GM21576 (cell line): ENCODE results near the gene ZGPAT.

ENCODE experiments used
- ATAC-seq: cut with Tn5 transposase; IDR thresholded peaks from one replicate; pipeline ENCODE4 v1.9.1; 2021; ENCODE audit warnings: mild to moderate bottlenecking, moderate library complexity; ENCODE audit not compliant: unreplicated experiment

ZGPAT gene

DNA sequence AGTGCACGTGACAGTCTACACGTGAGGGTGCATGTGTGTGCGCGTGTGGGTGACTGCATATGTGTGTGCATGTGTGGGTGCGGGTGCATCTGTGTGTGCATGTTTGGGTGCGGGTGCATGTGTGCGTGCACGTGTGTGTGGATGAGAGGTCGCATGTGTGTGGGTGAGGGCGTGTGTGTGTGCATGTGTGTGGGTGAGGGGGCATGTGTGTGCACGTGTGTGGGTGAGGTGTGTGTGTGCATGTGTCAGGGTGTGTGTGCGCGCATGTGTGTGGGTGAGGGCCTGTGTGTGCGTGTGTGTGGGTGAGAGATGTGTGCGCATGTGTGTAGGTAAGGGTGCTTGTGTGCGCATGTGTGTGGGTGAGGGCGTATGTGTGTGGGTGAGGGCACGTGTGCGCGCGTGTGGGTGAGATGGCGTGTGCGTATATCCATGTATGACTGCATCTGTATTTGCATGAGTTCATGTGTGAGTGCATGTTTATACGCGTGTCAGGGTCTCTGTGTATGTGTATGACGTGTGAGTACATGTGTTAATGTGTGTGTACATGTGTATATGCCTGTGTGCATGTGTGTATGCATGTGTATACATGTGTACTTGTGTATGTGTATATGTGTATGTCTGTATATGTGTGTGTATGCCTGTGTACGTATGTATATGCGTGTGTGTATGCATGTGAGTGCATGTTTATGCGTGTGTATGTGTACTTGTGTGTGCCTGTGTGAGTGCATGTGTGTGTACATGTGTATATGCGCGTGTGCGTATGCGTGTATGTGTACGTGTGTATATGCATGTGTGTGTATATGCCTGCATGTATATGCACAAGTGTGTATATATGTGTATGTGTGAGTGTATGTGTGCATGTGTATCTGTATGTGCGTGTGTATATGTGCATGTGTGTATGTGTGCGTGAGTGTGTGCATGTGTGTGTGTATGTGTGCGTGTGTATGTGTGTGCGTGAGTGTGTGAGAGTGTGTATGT lies 24.6 kb downstream of the ZGPAT start:
- no peak for ATAC-seq

DNA sequence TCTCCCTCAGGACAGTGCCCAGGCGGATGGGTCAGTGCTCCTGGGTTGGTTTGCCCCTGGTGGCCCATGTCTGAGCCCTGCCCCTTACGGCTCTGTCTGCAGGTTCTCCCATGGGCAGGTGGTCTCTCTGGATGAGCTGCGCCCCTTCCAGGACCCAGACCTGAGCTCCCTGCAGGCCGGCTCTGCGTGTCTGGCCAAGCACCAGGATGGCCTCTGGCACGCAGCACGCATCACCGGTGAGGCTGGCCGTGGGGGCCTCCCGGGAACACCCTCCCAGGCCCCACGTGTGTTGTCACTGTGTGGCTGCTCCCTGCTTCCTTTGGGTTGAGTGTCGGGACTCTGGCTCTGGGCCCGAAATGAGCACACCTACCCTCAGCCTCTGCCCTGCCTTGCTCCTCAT lies 25.3 kb downstream of the ZGPAT start:
- ATAC-seq, result no peak

DNA sequence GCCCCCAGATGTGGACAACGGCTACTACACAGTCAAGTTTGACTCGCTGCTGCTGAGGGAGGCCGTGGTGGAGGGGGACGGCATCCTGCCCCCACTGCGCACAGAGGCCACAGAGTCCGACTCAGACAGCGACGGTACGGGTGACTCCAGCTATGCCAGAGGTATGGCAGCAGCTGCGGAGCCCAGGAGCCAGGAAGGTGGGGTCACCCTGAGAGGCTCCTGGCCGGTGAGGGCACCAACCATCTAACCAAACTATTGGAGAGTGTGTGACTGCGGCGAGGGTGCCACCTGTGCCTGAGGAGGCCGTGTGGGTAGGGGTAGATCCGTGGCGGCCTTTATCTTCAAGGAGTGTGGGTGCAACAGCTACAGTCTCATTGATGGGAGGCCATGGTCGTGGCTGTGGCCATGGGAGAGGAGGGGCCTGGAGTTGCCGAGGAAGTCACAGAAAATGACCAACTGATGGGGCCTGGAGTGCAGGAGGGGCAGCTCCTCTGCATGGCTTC lies 25.8 kb downstream of the ZGPAT start:
- ATAC-seq, result no peak

DNA sequence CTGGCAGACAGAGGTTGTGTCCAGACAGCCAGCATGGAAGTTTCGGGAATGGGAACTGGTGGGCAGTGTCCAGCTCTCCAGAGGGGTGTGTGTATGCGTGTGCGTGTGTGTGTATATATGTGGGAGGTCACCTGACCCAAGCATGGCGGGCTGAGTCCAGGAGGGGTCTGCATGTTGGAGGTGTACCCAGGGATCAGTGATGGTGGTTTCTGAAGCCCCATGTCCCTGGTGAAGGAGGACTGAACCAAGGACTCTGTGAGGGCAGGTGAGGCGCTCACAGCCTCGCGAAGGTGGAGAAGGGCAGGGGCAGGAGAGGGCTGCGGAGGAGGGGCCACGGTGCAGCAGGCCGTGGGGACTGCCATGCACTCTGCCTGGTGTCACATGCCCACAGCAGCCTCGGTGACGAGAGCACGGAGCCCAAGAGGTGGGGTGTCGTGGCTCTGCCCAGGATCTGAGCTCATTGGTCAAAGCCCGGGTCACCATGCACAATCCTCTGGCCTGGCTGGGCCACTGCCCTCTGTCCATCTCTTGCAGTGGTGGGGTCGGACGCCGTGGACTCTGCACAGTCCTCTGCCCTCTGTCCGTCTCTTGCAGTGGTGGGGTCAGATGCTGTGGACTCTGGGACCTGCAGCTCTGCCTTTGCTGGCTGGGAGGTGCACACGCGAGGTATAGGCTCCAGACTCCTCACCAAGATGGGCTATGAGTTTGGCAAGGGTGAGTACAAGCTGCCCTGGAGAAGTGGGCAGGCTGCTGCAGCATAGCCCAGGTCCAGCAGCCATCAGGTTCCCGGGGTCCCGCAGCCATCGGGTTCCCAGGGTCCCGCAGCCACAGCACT lies 26.5 kb downstream of the ZGPAT start:
- ATAC-seq, result no peak

DNA sequence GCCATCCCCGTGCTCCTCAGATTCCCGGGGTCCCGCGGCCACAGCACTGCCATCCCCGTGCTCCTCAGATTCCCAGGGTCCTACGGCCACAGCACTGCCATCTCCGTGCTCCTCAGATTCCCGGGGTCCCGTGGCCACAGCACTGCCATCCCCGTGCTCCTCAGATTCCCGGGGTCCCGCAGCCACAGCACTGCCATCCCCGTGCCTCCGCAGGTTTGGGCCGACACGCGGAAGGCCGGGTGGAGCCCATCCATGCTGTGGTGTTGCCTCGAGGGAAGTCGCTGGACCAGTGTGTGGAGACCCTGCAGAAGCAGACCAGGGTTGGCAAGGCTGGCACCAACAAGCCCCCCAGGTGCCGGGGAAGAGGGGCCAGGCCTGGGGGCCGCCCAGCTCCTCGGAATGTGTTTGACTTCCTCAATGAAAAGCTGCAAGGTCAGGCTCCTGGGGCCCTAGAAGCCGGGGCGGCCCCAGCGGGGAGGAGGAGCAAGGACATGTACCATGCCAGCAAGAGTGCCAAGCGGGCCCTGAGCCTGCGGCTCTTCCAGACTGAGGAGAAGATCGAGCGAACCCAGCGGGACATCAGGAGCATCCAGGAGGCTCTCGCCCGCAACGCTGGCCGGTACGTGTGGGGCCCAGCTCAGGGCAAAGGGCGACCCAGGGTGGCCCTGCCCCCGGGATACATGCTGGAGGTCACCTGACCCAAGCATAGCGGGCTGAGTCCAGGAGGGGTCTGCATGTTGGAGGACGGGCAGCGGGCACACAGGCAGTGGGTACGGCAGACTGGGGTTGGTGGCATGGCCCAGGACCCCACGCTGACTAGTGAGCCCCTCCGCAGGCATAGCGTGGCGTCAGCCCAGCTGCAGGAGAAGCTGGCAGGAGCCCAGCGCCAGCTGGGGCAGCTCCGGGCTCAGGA lies 27.4 kb downstream of the ZGPAT start:
- ATAC-seq, result no peak

DNA sequence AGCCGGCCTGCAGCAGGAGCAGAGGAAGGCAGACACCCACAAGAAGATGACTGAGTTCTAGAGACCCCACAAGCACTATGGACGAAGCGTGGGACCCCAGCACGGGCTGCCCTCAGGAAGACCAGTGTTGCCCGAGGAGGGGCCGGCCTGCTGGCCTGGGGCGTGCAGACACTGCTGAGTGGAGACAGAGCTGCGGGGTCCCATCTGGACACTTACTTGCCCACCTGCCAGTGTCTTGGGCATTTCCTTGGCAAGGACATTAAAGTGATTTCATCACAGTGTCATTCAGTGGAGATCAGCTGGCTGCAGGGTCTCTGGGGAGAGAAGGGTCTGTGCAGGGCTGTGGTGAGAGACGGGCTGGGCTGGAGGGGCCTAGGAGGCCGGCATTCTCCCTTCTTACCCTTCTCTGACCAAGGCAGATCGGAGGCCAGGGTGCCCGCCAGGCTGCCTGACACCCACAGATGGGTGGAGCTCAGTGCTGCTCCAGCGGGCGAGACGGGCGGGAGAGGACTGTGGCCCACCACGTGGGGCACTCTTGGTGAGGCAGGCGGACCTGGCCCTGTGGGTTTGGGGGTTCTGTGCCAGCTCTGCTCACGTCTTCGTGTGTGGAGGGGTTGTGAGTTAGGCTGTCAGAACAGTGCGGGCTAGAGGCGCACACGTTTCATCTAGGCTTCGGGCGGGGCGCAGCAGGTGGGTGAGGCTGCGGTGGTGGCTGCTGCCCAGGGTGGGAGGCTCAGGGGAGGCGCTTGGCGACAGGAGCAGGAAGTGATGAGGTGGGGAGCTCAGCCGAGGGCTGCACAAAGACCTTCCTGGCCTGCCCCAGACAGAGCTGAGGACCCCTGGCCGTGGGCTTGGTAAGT lies 28.2 kb downstream of the ZGPAT start, which contains the start of gene LIME1:
TSS of gene LIME1 (plus strand) at position 806 of the 860 bp plus-strand sequence. CDS start 886 bp downstream, outside the sequence.
- no peak for ATAC-seq

DNA sequence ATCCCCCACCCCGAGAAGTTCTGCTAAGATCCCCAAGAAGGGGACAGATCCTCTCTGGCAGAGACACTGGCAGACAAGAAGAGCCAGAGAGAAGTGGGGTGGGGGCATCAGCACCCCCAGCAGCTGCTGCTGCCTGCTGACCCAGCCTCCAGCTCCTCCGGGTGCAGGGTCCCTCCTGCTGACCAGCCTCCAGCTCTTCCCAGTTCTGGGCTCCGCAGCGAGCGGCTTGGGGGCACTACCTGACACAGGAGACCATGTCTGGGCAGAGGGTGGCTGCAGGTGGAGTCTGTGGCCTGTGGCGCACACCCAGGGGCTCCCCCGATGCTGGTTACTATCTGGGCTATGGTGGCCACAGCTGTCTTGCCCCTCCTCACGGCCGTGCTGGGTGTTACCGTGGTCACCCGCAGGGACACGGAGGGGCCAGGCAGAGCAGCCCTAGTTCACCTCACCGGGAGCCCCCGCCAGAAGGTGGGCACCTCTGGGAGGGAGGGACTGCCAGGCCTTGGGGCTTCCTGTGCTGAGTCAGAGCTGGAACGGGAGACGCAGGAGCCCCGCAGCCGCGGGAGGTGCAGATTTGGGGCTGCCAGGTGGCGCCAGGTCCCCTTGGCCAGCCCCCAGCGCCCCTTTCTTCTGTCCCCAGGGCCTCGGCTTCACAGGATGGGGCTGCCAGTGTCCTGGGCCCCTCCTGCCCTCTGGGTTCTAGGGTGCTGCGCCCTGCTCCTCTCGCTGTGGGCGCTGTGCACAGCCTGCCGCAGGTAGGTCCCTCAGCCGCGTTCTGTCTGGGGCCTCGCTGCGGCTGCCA lies 29.3 kb downstream of the ZGPAT start:
- no peak for ATAC-seq

DNA sequence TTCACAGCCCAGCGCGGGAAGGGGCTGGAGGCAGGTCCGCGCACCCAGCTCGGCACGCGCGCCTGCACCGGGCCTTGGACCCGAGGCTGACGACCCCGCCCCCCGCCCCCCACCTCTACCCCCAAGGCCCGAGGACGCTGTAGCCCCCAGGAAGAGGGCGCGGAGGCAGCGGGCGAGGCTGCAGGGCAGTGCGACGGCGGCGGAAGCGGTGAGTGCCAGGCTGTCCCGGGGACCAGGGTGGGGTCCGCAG lies 29.8 kb downstream of the ZGPAT start:
- ATAC-seq, result no peak

DNA sequence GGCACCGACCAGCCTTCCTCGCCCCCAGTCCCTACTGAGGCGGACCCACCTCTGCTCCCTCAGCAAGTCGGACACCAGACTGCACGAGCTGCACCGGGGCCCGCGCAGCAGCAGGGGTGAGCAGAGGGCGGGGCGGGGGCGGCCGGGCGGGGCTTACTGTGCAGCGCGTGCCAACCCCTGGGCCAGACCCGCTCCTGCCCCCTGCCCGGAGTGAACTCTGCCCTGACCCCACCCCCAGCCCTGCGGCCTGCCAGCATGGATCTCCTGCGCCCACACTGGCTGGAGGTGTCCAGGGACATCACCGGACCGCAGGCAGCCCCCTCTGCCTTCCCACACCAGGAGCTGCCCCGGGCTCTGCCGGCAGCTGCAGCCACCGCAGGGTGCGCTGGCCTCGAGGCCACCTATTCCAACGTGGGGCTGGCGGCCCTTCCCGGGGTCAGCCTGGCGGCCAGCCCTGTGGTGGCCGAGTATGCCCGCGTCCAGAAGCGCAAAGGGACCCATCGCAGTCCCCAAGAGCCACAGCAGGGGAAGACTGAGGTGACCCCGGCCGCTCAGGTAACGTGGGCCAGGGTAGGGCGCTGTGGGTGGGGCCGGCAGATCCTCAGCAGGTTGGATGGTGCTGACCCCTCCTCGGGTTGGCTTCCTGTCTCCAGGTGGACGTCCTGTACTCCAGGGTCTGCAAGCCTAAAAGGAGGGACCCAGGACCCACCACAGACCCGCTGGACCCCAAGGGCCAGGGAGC lies 30.3 kb downstream of the ZGPAT start:
- ATAC-seq, result no peak

DNA sequence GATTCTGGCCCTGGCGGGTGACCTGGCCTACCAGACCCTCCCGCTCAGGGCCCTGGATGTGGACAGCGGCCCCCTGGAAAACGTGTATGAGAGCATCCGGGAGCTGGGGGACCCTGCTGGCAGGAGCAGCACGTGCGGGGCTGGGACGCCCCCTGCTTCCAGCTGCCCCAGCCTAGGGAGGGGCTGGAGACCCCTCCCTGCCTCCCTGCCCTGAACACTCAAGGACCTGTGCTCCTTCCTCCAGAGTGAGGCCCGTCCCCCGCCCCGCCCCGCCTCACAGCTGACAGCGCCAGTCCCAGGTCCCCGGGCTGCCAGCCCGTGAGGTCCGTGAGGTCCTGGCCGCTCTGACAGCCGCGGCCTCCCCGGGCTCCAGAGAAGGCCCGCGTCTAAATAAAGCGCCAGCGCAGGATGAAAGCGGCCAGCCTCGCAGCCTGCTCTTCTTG lies 30.9 kb downstream of the ZGPAT start:
- no peak for ATAC-seq

DNA sequence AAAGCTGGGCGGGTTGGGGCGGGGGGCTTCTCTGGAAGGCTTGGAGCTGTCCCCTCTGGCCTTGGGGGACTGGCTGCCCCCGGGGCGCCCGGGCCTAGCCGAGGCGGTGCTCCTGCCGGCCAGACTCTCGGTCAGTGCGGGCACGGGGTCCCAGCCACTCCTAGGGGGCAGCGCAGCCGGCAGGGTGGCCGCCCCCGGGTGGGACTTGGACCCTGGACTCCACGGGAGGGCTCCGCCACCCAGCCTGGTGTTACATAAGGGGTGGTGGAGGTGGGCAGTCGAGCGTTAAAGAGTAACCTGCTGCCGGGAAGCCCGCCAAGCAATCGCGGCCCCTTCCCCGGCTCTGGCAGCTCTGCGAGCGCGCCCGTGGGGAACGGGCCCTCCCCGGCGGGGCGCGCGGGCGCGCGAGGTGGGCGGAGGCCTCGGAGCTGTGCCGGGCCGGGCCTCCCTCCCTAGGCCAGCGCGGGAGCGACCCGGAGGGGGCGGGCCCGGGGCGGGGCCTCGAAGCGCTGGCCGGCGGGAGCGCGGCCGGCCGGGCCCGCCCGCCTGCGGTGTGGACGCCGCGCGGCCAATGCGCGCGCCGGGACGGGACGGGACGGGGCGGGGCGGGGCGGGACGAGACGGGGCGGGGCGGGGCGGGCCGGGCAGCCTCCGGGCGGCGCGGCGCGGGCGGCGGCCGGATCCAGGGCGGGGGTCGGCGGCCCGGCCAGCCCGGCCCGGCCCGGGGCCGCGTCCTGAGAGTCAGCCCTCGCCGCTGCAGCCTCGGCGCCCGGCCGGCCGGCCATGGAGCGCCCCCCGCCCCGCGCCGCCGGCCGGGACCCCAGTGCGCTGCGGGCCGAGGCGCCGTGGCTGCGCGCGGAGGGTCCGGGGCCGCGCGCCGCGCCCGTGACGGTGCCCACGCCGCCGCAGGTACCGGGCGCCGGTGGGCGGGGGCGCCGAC lies 31.6 kb downstream of the ZGPAT start, which contains the start of gene SLC2A4RG:
TSS of gene SLC2A4RG (plus strand) at position 647 of the 940 bp plus-strand sequence. CDS start at position 784, 137 bp downstream.
- no peak for ATAC-seq

DNA sequence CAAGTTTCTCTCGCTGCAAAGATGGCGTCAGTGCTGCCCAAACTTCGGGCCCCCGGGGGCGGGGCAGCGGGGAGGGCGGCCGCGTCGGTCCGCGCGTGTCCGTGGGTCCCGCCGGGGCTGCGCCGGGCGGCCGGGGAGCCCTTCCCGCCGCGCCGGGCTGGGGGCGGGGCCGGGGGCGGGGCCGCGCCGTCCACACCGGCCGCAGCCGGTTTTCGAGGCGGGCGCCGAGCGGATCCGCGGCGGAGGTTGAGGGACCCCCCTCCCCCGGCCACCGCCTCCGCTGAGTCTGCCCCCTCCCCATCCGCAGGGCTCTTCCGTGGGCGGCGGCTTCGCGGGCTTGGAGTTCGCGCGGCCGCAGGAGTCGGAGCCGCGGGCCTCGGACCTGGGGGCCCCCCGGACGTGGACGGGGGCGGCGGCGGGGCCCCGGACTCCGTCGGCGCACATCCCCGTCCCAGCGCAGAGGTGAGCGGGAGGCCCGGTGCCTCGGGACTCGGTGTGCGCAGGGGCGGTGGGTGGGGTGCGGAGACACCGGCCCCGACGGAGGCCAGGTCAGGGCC lies 32.3 kb downstream of the ZGPAT start:
- no peak for ATAC-seq

DNA sequence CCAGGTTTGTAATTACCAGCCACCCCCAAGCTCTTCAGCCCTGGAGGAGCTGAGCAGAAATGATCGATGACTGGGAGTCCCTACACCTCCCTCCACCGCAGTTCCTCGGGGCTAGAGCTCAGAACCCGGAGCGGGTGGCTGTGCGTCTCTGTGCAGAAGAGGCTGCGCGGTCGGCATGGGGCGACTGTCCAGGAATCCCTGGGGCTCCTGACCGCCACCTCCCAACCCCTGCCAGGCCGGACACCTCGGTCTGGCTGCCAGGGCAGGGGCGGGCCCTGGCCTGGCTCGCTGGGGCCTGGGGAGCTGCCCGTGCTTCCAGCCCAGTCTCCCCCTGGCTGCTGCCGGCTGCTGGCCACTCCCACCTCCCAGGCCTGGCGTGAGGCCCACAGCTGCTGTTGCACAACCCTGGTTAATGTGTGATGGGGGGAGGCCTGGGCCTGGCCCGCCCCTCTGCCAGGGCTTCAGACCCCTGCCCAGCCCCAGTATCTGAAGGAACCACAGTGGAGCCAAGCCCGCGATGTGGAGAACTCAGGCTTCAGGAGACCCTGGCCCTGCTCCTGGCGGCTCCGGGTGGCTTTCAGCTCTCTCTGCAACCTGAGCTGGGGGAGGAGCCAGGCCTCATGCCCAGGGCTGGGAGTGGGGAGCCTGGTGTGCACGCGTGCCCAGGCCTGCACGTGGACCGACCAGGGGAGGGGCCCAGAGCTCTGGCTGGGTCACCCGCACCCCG lies 33.0 kb downstream of the ZGPAT start:
- no peak for ATAC-seq

DNA sequence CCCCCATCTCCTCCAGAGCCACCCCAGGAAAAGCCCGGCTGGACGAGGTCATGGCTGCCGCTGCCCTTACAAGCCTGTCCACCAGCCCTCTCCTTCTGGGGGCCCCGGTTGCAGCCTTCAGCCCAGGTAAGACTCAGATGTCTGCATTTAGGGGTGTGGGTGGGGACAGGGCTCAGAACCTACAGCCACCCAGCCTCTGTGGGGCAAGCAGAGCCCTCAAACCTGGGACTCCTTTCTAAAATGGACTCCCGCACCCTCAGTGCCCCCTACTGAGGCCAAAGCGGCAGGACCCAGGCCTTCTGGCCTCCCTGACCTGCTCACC lies 33.5 kb downstream of the ZGPAT start:
- ATAC-seq, result no peak

DNA sequence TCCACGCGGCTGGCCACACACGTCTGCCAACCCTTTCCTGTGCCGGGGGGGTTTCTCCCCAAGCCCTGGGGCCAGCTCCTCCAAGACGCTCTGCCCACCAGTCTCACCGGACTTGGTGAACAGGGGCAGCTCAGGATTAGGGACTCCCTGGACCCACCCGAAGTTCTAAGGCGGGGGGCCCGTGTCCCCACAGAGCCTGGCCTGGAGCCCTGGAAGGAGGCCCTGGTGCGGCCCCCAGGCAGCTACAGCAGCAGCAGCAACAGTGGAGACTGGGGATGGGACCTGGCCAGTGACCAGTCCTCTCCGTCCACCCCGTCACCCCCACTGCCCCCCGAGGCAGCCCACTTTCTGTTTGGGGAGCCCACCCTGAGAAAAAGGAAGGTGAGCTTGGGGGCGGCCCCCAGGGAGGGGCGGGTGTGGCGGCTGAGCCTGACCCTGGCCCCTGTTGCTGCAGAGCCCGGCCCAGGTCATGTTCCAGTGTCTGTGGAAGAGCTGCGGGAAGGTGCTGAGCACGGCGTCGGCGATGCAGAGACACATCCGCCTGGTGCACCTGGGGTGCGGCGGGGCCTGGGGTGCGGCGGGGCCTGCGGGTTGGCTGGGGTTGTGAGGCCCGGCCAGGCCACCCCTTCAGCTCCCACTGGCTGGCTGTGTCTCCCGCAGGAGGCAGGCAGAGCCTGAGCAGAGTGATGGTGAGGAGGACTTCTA lies 34.0 kb downstream of the ZGPAT start:
- no peak for ATAC-seq
